Smooth muscle cell (in vitro differentiated cells): ENCODE results near the gene AEN. TPM values are rescaled to one million over a fixed set of nuclear protein-coding genes. Genes with fewer than 3 reads are reported as not detected.

Source experiments
- DNase-seq: peaks from one replicate; lab custom pipeline; 2025; ENCODE audit not compliant: unreplicated experiment; lab: John Stamatoyannopoulos, UW
- H2AFZ ChIP-seq: fragments of 200-600 bp; sonication (generic); 2 replicates; pipeline ENCODE4 v1.6.0; 2016; ENCODE audit warnings: antibody characterized with exemption, low read depth, mild to moderate bottlenecking
- H3F3A ChIP-seq: fragments of 200-600 bp; sonication (generic); 2 replicates; pipeline ENCODE4 v1.6.0; 2017; ENCODE audit warnings: antibody characterized with exemption, low read depth
- H3K27ac ChIP-seq: fragments of 200-600 bp; sonication (generic); 2 replicates; pipeline ENCODE4 v1.5.1; 2016; ENCODE audit warnings: low read depth, mild to moderate bottlenecking
- H3K27me3 ChIP-seq: fragments of 200-600 bp; sonication (generic); 2 replicates; pipeline ENCODE4 v1.6.1; 2016; ENCODE audit warnings: low read depth, mild to moderate bottlenecking
- H3K36me3 ChIP-seq: fragments of 200-600 bp; sonication (generic); 2 replicates; pipeline ENCODE4 v1.5.1; 2016; ENCODE audit warnings: low read depth
- H3K4me1 ChIP-seq: fragments of 200-600 bp; sonication (generic); 2 replicates; pipeline ENCODE4 v1.5.1; 2016; ENCODE audit warnings: low read depth
- H3K4me2 ChIP-seq: fragments of 200-600 bp; sonication (generic); 2 replicates; pipeline ENCODE4 v1.6.0; 2016; ENCODE audit warnings: mild to moderate bottlenecking
- H3K4me3 ChIP-seq: fragments of 200-600 bp; sonication (generic); 2 replicates; pipeline ENCODE4 v1.5.1; 2016; ENCODE audit warnings: mild to moderate bottlenecking
- H3K79me2 ChIP-seq: fragments of 200-600 bp; sonication (generic); 2 replicates; pipeline ENCODE4 v1.6.0; 2016; ENCODE audit warnings: low read depth, mild to moderate bottlenecking
- H3K9ac ChIP-seq: fragments of 200-600 bp; sonication (generic); 2 replicates; pipeline ENCODE4 v1.6.0; 2016; ENCODE audit warnings: low read depth
- H3K9me3 ChIP-seq: fragments of 200-600 bp; sonication (generic); replicated peaks from 2 replicates; pipeline ENCODE4 v1.5.1; 2016; ENCODE audit warnings: low read depth
- H4K20me1 ChIP-seq: fragments of 200-600 bp; sonication (generic); 2 replicates; pipeline ENCODE4 v1.6.0; 2016; ENCODE audit warnings: low read depth
- CTCF ChIP-seq: fragments of 200-600 bp; sonication (generic); IDR thresholded peaks from 2 replicates; pipeline ENCODE4 v1.5.1; 2017; ENCODE audit warnings: borderline replicate concordance, mild to moderate bottlenecking, antibody characterized with exemption; ENCODE audit not compliant: insufficient read depth, poor library complexity, severe bottlenecking
- WGBS: methylation state at CpG from one replicate; pipeline ENCODE4 v1.1.7; 2016; ENCODE audit warnings: low lambda C conversion rate; 5-methylcytosine and 5-hydroxymethylcytosine counted together
- polyA plus RNA-seq: library from polyadenylated mRNA; unstranded; fragments of >200 nt; fragmentation: Nextera tagmentation; extraction: Ambion mirVana; gene quantifications from 2 replicates; pipeline ENCODE4 v1.2.1, GENCODE V29; 2016
- total RNA-seq: library from RNA; depleted of rRNA; stranded (reverse); fragments of >200 nt; gene quantifications from 2 replicates; pipeline ENCODE4 v1.2.3, GENCODE V29; 2014

AEN gene
- total and polyA plus RNA-seq, 2 experiments from 2014 or later: 44.5 to 57.6 TPM

GRCh38 chr15:88616240-88616639 is 4.9 kb upstream of the AEN start:
- no peak overlapping the region for H3K4me2 ChIP-seq

GRCh38 chr15:88617031-88617722 is 4.0 kb upstream of the AEN start:
- Histone ChIP-seq H3K79me2 (peaks cover 11% of the 10 kb centered on the region), H3K4me2 (no peak overlapping the region), H3K9me3 (no peaks in the 10 kb centered on the region), H3K36me3 (no peaks in the 10 kb centered on the region), H3K27ac (no peak overlapping the region), H3F3A (no peaks in the 10 kb centered on the region), H2AFZ (no peak overlapping the region), H3K9ac (no peak overlapping the region), H4K20me1 (peaks cover 3% of the 10 kb centered on the region), H3K27me3 (no peaks in the 10 kb centered on the region), H3K4me3 (no peak overlapping the region), H3K4me1 (peaks cover 12% of the 10 kb centered on the region)
- no peak for DNase-seq
- no peak for TF ChIP-seq CTCF
- 95% methylated on average over 10 of the region's 10 CpGs for WGBS

More at GRCh38 chr15:88616240-88616639, 4.9 kb upstream of the AEN start:
- no peak overlapping the region for H2AFZ ChIP-seq
- 81% methylated on average over 4 of the region's 4 CpGs for WGBS
- DNase-seq: no peak
- H3K9ac ChIP-seq: no peak overlapping the region
- H3K27ac ChIP-seq: no peak overlapping the region
- H3K4me3 ChIP-seq: no peak overlapping the region
- H3K36me3 ChIP-seq: no peaks in the 10 kb centered on the region
- H3K9me3 ChIP-seq: no peaks in the 10 kb centered on the region
- peaks cover 12% of the 10 kb centered on the region for H3K4me1 ChIP-seq
- H4K20me1 ChIP-seq: no peaks in the 10 kb centered on the region
- no peaks in the 10 kb centered on the region for H3F3A ChIP-seq
- TF ChIP-seq CTCF: no peak
- no peaks in the 10 kb centered on the region for H3K27me3 ChIP-seq
- H3K79me2 ChIP-seq: peaks cover 1% of the 10 kb centered on the region

- Histone ChIP-seq H3F3A (no peaks in the 10 kb centered on the region), H2AFZ (no peak overlapping the region), H3K79me2 (peaks cover 17% of the 10 kb centered on the region), H3K4me2 (no peak overlapping the region), H3K4me3 (no peak overlapping the region), H3K9ac (no peak overlapping the region), H3K4me1 (peaks cover 15% of the 10 kb centered on the region), H3K9me3 (no peaks in the 10 kb centered on the region), H3K36me3 (no peaks in the 10 kb centered on the region), H4K20me1 (peaks cover 10% of the 10 kb centered on the region), H3K27ac (no peak overlapping the region), H3K27me3 (no peaks in the 10 kb centered on the region)
- WGBS: 50% methylated on average over 1 of the region's 1 CpG
- DNase-seq: no peak
- TF ChIP-seq CTCF: no peak
Observed at GRCh38 chr15:88617790-88618189, 3.4 kb upstream of the AEN start.

GRCh38 chr15:88618686-88619085 is 2.5 kb upstream of the AEN start:
- Histone ChIP-seq H3K36me3 (no peaks in the 10 kb centered on the region), H3K9ac (no peak overlapping the region), H2AFZ (no peak overlapping the region), H3K4me2 (no peak overlapping the region), H3K9me3 (no peaks in the 10 kb centered on the region), H3F3A (no peaks in the 10 kb centered on the region), H3K27ac (no peak overlapping the region), H3K4me3 (no peak overlapping the region), H3K27me3 (no peaks in the 10 kb centered on the region), H3K4me1 (peaks cover 19% of the 10 kb centered on the region), H4K20me1 (peaks cover 18% of the 10 kb centered on the region), H3K79me2 (peaks cover 26% of the 10 kb centered on the region)
- no peak for DNase-seq
- no peak for TF ChIP-seq CTCF
